HG02840 (cell line): ENCODE results near the gene SPTSSA.
"Not testable (repeated sequence)": the region's sequence is repeated elsewhere in the genome, so short reads cannot be mapped to it uniquely, and the experiment has no call there.

ENCODE experiments used
- ATAC-seq: cut with Tn5 transposase; IDR thresholded peaks from one replicate; pipeline ENCODE4 v1.9.1; 2021; ENCODE audit warnings: mild to moderate bottlenecking, moderate library complexity, moderate number of reproducible peaks; ENCODE audit not compliant: unreplicated experiment, low FRiP score

The SPTSSA gene

DNA sequence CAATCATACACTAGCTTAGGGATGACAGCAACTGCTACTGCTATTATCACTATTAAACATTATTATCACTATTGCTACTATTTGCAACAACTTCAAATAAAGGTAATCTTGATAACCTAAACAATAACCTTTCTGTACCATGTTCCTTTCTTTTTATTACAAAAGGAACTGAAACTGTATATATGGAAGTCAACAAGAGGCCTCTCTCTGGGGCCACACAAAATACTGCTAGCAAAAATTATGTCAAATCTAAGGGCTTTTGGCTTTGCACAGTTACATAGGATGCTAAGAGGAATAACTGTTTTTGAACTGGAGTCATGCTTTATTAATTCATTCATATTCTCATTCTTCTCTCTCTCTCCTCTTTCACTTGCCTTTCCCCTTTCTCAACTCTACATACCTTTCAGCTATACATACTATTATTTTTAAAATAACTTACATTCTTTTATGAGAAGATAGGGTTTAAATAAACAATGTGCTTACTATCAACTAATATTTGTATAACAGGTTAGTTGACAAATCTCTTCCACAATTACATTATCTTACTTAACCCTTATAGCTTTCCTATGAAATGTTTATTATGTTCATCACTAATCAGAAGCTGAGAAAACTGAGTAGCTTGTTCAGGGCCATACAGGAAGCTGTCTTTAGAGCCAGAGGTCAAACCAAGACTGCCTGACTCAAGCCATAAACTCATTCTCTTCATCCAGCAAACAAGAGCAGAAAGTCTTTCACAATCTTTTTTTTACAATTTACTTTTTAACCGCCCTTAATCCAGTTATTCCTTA lies 25.7 kb downstream of the SPTSSA start:
- no peak for ATAC-seq

DNA sequence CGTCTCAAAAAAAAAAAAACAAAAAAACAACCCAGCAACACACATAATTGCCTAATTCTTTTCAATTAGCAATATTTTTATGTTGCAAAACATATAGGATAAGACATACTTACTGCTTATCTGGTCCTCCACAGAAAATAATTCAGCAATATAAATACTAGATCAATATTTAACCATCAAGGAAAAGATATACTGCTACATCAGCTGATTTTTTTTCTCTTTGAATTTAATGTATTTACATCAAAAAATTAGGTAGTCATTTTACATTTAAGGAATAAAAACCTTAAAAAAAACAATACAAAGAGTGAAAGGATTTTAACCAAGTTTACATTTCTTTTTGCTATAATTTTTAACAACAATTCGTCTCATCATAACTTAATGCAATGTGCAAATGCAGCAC lies 28.1 kb downstream of the SPTSSA start:
- ATAC-seq = no peak

DNA sequence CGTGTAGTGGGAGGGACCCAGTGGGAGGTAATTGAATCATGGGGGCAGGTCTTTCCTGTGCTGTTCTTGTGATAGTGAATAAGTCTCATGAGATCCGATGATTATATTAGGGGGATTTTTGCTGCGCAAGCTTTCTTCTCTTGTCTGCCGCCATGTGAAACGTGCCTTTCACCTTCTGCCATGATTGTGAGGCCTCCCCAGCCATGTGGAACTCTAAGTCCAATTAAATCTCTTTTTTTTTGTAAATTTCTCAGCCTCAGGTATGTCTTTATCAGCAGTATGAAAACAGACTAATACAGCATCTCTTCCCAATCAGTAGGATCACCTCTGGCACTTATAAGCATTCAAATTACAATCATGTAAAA lies 34.0 kb downstream of the SPTSSA start:
- not testable (repeated sequence) for ATAC-seq

DNA sequence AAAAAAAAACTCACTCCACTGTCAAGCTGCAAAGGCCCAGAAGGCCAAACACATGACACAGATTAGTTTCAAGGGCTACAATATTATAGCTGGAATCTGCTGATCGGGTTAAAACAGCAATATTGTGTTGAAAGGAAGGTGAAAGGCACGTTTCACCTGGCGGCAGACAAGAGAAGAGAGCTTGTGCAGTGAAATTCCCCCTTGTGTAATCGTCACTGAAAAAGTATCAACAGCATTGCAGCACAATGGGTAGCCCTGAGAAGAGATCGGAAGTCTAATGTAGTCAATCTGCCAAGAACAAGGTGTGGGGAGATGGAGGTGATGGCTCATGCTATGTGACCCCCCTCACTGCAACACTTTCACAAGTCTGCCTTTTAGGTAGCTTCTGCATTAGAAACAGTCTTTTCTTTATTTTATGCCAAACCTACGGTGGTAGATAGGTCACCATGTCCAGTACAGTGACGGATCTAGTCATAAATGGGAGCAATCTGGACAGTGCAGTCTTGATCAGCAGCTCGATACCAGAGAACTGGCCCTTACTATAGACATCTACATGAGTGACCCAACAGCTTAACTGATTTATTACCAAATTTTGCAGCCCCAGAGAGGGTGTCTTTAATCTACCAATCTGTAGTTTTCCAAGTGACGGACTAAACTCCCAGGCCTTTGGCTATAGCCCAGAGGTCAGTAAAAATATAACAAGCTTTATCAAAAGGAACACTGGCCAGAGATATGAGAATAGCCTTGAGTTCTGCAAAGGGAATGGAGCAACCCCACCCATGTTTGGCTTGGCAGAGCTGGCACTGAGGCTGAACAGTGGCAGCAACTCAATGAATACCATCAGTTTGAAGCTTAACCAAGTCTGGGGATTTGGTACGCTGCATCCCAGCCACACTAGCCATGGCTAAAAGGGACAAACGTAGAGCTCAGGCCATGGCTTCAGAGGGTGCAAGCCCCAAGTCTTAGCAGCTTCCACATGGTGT lies 35.4 kb downstream of the SPTSSA start:
- no peak for ATAC-seq

DNA sequence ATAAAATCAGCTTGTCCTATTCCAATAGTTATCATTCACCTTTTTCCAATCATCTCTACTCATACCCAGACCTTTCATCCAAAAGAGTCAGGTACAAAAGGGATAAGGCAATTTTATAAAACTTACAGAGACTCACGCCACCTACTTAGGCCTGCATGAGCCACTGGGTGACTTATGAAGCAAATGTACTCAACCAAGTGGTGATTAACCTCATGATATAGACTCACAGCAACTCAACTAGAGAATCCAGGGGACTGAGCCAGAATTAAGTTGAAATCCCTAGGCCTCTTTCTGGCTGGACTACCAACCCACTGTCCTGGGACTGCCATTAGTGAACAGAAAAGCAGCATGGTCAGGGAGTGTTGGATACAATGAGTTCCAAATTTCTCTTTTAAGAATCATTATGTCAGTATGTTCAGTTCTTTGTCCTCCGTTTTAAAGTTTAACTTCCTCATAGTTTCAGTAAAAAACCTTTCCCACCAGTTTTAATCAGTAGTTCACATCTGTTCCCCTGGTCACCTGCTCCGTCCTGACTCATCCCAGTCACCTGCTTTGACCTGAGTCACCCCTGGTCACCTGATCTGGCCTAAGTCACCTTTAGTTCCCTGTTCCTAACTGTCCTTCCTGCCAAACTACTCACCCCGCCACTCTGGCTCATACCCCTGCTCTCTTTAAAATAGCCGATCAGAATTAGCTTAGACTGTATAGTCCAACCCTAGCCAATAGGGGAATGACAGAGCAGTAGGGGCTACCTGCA lies 36.8 kb downstream of the SPTSSA start:
- ATAC-seq = no peak

DNA sequence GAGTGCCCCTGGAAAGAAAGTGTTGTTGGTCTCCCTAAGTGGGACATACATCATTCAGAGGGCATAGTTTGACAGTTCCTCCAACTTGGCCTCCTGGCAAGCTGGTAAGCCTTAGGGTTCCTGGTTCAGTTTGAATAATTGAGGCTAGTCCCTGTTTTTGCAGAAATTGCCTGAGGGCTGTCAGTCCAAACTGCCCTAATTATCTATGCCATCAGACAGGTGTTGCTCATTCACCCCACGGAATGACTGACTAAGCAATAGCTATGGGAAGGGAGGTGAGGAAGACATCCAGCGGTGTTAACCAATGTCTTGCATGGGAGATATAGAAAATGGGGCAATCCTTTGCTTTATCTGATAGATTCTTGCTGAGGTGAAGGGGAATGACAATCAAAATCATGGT lies 37.6 kb downstream of the SPTSSA start:
- no peak for ATAC-seq

DNA sequence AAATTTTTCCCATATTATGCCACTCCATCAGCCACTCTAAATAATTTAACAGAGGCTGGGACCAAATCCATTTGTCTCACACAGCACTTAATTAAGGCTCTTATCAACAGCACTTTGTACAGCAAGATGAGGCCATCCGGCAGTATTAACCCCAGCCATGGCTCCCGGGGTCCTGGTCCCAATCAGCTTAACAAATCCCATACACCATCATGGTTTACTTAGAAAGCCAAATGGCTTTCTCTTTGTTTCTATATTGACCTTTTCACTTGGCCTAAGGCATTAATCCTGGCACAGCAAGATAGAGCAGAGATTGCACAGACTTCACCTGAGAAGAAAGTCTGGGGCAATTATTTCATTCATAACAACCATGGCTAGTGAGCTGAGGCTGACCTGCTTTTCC lies 38.6 kb downstream of the SPTSSA start:
- ATAC-seq = no peak

DNA sequence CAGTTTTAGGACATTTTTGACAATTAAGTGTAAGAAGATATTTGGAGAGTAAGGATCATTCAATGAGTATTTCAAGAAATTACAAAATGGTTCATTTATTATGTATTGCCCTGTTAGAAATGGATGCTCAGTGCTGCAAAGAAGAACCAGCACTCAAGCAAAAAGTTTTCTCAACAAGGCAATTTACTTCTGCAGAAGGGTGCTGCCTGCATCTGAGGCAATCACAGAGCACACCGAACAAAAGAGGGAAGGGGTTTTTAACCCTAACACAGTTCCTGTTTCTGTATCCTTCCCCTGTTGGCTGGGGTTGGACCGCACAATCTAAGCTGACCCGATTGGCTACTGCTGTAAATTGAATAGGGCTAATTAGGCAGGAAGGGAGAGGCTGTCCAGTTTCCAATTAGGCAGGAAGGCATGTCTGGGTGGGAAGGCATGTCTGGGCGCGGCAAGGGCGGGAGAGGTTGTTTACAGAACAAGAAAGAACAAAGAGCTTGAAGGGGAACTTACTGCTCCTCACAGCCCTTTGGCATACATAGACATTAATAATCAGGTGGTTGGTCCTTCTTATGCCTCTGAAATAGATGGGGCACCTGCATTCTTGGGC lies 41.4 kb downstream of the SPTSSA start:
- no peak for ATAC-seq

DNA sequence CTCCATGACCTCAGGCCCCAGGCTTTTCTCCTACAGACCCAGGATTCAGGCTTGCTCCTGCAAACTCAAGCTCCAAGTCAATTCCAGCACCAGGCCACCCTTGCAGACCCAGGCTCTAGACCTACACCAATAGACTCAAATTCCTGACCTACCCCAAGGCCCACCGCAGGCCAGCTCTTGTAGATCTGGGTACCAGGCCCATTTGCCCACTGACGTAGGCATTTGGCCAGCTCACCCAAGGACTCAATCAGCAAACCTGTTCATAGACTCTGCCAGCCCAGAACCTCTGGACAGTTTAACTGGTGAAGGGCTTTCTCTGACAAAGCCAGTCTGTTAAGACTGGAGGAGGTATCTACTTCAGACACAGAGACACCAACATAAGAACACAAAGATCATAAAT lies 52.3 kb downstream of the SPTSSA start:
- no peak for ATAC-seq

DNA sequence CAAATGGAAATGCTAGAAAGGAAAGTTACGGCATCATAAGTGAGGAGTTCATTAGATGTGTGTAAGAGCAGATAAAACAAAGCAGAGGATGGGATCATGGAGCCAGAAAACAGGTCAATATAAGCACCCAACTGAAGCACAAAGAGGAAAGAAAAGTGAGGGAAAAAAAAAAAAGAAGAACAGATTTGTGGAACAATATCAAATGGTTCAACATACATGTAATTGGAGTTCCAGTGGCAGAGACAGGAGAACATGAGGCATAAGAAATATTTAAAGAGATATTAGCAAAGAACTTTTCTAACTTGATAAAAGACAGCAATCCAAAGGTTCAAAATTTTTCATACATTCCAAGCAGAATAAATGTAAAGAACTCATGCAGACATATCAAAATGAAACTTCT lies 54.1 kb downstream of the SPTSSA start:
- ATAC-seq = no peak

DNA sequence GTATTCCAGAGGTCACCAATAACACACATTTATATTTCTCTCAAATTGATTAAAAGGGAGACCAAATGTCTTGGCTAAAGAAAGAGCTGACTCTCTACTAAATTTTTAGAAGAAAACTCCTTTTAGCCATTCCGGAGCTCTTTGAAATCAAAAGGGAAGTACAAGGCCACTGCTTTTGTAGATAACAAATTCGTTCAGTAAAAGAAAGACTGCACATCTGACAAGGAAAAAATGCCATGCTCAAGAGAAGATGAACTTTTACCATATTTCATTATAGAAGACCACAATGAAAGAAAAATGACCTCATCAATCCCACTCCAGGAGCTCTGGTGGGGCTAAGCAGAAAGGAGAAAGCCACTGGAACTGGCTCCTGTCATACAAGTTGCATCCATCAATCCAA lies 57.6 kb downstream of the SPTSSA start:
- ATAC-seq = no peak

DNA sequence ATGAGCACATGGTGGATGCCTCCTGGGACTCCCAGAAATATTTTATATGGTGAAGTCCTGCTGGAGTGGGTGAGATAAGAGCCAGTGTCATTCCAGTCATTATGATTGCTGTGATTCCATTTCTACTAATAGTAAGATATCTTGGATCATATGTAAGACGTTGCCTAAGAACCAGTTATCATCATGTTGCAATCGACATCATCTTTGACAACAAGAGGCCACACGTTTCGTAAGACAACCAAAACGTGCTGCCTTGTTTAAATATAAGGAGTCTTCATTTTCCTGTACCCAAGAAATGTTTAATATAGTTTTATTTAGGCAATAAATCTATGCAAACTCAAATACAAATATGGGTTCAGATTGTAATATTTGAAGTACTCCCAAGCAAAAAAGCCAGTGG lies 58.4 kb downstream of the SPTSSA start:
- no peak for ATAC-seq

DNA sequence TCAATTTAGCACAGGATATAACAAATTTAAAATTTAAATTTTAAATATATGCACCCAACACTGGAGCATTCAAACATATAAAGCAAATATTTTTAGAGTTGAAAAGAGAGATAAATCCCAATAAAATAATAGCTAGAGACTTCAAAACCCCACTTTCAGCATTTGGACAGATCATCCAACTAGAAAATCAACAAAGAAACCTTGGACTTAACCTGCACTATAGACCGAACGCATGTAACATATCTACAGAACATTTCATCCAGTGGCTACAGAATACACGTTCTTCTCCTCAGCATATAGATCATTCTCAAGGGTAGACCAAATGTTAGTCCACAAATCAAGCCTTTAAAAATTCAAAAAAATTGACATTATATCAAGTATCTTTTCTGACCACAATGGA lies 64.0 kb downstream of the SPTSSA start:
- no peak for ATAC-seq

DNA sequence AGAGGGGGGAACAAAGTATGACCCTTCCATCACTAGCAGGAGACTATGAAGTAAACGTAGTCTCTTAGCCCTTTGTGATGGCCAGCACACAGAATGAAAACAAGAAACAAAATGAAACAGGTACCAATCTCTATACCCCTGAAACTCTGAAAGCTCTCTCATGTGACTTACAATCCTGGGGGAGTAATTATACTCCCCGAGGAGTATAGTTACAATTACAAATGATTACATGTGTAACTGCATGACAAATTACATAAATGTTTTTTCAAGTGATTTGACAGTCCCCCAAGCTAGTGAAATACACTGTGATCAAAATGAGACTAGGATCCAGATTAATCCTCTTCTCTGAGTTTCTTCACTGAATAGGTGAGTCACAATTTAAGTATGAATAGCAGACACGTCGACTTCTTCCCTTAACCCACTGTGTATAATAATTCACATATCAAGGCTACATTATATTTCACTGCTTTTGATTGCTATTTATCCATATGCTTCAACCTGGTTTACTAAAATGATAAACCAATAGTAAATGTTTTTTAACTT lies 74.0 kb downstream of the SPTSSA start:
- no peak for ATAC-seq

DNA sequence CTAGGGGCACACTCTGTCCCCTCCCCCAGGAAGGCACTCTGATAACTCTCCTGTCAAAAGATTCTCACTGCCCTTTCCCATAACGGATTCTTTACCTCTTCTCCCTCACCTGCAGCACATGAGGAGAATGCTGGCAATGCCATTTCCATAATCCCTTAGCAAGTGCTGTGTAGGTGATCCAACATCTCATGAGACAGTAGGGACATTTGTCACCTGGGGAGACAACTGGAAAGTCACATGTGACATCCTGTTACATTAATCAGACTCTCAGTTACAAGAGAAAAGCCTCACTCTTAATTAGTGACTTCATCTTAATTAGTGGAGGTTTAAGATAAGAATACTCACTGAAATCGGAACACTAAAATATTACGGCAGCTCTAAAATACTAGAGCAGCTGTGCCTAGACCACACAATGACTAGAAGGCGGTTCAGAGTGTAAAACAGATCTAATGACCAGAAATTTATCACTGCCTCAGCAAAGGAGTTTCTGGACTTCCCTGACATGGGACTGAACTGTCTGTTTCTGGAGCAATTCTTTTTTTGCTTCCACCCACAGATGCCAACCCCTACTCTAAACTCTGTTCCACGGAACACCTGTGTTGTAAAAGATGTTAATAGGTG lies 75.1 kb downstream of the SPTSSA start:
- no peak for ATAC-seq

DNA sequence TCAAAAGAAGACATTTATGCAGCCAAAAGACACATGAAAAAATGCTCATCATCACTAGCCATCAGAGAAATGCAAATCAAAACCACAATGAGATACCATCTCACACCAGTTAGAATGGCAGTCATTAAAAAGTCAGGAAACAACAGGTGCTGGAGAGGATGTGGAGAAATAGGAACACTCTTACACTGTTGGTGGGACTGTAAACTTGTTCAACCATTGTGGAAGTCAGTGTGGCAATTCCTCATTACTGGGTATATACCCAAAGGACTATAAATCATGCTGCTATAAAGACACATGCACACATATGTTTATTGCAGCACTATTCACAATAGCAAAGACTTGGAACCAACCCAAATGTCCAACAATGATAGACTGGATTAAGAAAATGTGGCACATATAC lies 76.2 kb downstream of the SPTSSA start:
- not testable (repeated sequence) for ATAC-seq

DNA sequence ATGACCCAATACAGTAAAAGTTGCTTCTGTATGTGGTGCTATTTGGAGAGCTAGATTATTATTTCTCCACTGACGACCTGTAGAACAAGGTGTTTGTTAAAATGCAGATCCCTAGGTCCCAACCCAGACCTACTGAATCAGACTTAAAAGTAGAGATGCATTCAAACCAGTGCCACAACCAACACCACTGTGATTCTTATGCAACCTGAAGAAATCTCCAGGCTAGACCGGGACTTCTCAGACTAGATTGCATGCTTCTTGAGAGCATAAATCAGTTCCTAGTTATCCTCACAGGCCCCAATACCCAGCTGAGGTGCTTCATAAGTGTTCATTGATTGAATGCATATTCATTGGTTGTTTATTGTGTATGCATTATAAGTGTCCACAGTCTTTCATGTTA lies 78.2 kb downstream of the SPTSSA start:
- no peak for ATAC-seq
